Measurements from ENCODE around the gene WNK1.

The WNK1 gene

DNA sequence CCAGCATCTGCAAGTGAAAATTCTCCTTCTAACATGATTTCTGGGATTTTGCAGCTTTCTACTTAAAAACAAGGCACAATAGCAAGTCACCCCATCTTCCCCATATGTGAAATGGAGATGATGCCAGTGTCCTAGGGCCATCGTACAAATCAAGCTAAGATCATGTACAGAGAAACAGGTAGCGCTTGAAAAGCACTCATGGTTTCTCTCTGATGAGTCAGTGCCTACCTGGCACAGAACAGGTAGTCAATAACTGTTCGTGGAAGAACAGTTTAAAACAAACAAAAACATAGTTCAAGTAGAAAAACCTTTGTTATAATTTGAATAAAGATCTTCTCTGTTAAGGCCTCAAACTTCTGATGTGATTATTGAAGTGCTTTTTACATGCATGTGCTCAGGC is 150.2 kb downstream of the WNK1 start:
- TF ChIP-seq CTCF (IDR thresholded peaks at IDR 0.05; ENCODE audit: extremely low read depth, missing control alignments): no peak
- no peak for DNase-seq (ENCODE audit: low spot score)

DNA sequence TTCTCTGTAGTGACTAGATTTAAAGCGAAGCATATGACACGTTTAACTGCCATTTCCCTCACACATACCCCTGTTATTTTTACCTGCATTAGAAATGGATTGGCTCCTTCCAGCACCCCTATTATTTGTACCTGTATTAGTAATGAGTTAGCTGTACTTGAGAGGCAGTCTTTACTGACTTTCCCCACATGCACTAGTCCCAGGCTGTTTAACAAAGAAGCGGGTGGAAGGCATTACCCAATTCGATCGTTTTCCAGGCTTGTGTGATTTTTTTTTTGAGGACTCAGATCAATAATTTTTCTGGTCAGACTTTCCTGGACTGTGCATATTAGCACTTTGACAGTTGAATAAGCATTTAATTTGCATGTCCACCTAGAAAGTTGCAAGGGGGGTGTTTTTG is 150.7 kb downstream of the WNK1 start:
- TF ChIP-seq CTCF (IDR thresholded peaks at IDR 0.05; ENCODE audit: extremely low read depth, missing control alignments): no peak
- no peak for DNase-seq (ENCODE audit: low spot score)

DNA sequence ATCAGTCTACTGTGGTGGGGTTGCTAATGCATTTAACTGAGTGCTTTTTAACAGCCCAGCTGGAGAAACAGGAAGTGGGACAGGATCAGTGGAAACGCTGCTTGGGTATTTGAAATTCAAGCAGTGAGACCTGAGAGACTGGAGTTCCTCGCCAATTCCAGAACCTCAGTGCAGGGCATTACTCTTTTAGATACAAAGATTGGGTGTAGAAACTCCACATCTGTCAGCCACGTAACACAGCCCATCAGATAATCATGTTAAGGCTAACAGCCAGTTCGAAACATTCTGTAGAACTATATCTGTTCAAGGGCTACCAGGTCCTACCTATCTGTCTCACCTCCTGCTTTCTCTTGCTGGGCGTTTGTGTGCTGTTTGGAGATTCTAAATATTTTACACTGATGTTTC is 151.6 kb downstream of the WNK1 start:
- DNase-seq (ENCODE audit: low spot score): no peak
- TF ChIP-seq CTCF (IDR thresholded peaks at IDR 0.05; ENCODE audit: extremely low read depth, missing control alignments): no peak

GRCh38 chr12:905261-906031 is 153.1 kb downstream of the WNK1 start:
- TF ChIP-seq CTCF (IDR thresholded peaks at IDR 0.05; ENCODE audit: extremely low read depth, missing control alignments): no peak
- no peak for DNase-seq (ENCODE audit: low spot score)

DNA sequence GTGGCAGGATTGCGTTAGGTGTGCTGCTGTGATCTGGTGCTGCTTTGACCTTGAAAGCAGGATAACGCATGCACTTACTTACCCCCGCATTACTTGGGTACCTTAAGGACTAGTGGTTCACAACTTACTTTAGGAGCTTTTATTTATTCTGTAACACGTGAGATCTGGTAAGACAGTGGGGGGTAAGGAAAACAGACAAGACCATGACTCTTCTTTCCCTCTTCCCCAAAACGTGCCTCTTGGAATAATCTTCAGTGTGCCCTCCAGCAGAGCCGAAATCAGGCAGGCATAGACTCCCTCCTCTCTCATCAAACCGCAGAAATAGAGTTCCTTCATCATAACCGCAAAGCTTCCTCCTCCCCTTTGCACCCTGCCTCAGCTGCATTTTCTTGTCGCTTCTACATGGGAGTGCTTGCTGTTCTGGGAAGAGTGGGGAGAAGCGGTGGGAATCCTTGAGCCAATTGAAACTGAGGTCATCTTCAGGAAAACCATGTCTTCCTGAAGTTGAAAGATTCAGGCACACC is 153.7 kb downstream of the WNK1 start:
- TF ChIP-seq CTCF (IDR thresholded peaks at IDR 0.05; ENCODE audit: extremely low read depth, missing control alignments): no peak
- DNase-seq (ENCODE audit: low spot score): no peak

DNA sequence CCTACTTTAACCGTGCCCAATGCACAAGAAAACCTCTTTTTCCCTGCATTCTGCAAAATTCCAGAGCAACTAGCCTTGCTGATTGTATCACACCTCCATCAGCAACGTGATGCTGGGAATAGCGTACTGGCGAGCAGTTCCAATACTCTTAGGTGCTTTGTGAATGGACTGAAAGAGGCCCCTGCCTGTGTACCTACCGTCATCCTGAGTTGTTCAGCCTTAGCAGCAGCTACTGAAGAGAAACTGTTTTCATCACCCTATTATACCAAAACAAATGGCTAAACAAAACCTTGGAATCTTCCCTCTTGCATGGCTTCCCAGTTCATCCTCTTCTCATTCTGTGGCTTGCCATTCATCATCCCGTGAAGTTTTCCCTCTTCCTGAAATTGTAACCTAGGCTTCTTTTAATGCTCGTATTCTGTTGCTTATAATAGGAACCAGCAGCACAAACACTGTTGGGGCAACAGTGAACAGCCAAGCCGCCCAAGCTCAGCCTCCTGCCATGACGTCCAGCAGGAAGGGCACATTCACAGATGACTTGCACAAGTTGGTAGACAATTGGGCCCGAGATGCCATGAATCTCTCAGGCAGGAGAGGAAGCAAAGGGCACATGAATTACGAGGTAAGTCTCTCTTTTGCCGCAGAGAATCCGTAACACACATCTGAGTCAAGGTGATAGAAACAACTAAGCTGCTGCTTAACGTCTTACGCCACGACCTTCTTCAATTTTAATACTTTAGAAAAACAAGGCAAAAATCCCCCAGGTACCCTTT is 155.2 kb downstream of the WNK1 start:
- no peak for TF ChIP-seq CTCF (IDR thresholded peaks at IDR 0.05; ENCODE audit: extremely low read depth, missing control alignments)
- no peak for DNase-seq (ENCODE audit: low spot score)

- no peak for DNase-seq (ENCODE audit: low spot score)
- no peak for TF ChIP-seq CTCF (IDR thresholded peaks at IDR 0.05; ENCODE audit: extremely low read depth, missing control alignments)
Observed at GRCh38 chr12:909861-910260, 157.5 kb downstream of the WNK1 start.

Data from GM20000 (cell line).